Activated T-cell treated with anti-CD3 and anti-CD28 coated beads for 48 hours (primary cell): Measurements from ENCODE around the gene KAT6B.

Experiments used
- DNase-seq: peaks from one replicate; pipeline ENCODE4 v3.0.0-alpha.2; 2020; ENCODE audit warnings: low read depth

The KAT6B gene

GRCh38 chr10:74953214-74953613, 126.8 kb downstream of the KAT6B start:
- DNase-seq, result no peak

- DNase-seq, result no peak
Observed at GRCh38 chr10:74955796-74956195, 129.4 kb downstream of the KAT6B start.

- no peak for DNase-seq
Observed at GRCh38 chr10:74956555-74957111, 130.2 kb downstream of the KAT6B start.

- DNase-seq, result no peak
Observed at GRCh38 chr10:74957285-74957961, 131.0 kb downstream of the KAT6B start.

GRCh38 chr10:74958316-74958715, 131.9 kb downstream of the KAT6B start:
- no peak for DNase-seq

- no peak for DNase-seq
Observed at GRCh38 chr10:74960670-74961069, 134.3 kb downstream of the KAT6B start.

GRCh38 chr10:74962517-74962916, 136.1 kb downstream of the KAT6B start:
- DNase-seq, result no peak

- DNase-seq, result no peak
Observed at GRCh38 chr10:74963549-74963948, 137.1 kb downstream of the KAT6B start.

GRCh38 chr10:74967911-74968666, 141.7 kb downstream of the KAT6B start:
- DNase-seq, result no peak

- DNase-seq, result no peak
Observed at GRCh38 chr10:74968667-74969061, 142.3 kb downstream of the KAT6B start.

- DNase-seq, result no peak
Observed at GRCh38 chr10:74969093-74969492, 142.7 kb downstream of the KAT6B start.

- DNase-seq, result no peak
Observed at GRCh38 chr10:74969530-74969929, 143.1 kb downstream of the KAT6B start.

GRCh38 chr10:74973741-74974392, 147.5 kb downstream of the KAT6B start:
- no peak for DNase-seq

- no peak for DNase-seq
Observed at GRCh38 chr10:74975758-74976157, 149.4 kb downstream of the KAT6B start.

- no peak for DNase-seq
Observed at GRCh38 chr10:74976565-74976964, 150.2 kb downstream of the KAT6B start.

- no peak for DNase-seq
Observed at GRCh38 chr10:74977072-74977471, 150.7 kb downstream of the KAT6B start.

- peak; percentile 12 for DNase-seq
Observed at GRCh38 chr10:74977913-74978847, 151.8 kb downstream of the KAT6B start.

- DNase-seq, result no peak
Observed at GRCh38 chr10:74981831-74982633, 155.6 kb downstream of the KAT6B start.

GRCh38 chr10:74982634-74982982, 156.2 kb downstream of the KAT6B start:
- no peak for DNase-seq

GRCh38 chr10:74983383-74983782, 157.0 kb downstream of the KAT6B start:
- DNase-seq, result no peak
